IMR-90 (cell line): ENCODE results near the gene PSMD1. TPM values are rescaled to one million over a fixed set of nuclear protein-coding genes. Genes with fewer than 3 reads are reported as not detected.

ENCODE experiments used
- MAFK ChIP-seq: IDR thresholded peaks from 2 replicates; pipeline ENCODE4 v1.6.1; 2012; ENCODE audit warnings: low read depth, low read length, improper control_type of control experiment
- MAZ ChIP-seq: IDR thresholded peaks from 2 replicates; pipeline ENCODE4 v1.6.1; 2012; ENCODE audit warnings: low read depth, mild to moderate bottlenecking, low read length, improper control_type of control experiment, moderate library complexity, borderline replicate concordance
- SMC3 ChIP-seq: fragments of 150-350 bp; IDR thresholded peaks from 2 replicates; pipeline ENCODE4 v1.6.1; 2016; ENCODE audit warnings: low read depth, mild to moderate bottlenecking, antibody characterized with exemption, low read length, moderate library complexity
- polyA plus RNA-seq, 3 experiments: library from polyadenylated mRNA; depleted of rRNA; stranded (reverse); fragments of >200 nt; gene quantifications; 2 replicates each; pipeline ENCODE4 v1.2.3, GENCODE V29; 2012; ENCODE audit warnings: low replicate concordance in 1 of 3
- total RNA-seq: library from RNA; depleted of rRNA; stranded (reverse); fragments of >200 nt; gene quantifications from 2 replicates; pipeline ENCODE4 v1.2.3, GENCODE V29; 2012
- TF ChIP-seq, protein P1 (sequence below): fragments of 150-350 bp; IDR thresholded peaks from 2 replicates; pipeline ENCODE4 v1.6.1; 2016; ENCODE audit warnings: low read depth, mild to moderate bottlenecking, low read length, moderate library complexity, borderline replicate concordance

Gene PSMD1
- total and polyA plus RNA-seq, 2 of the 4 experiments (the other 2 are of a cell fraction) = 89.8 to 181 TPM

DNA sequence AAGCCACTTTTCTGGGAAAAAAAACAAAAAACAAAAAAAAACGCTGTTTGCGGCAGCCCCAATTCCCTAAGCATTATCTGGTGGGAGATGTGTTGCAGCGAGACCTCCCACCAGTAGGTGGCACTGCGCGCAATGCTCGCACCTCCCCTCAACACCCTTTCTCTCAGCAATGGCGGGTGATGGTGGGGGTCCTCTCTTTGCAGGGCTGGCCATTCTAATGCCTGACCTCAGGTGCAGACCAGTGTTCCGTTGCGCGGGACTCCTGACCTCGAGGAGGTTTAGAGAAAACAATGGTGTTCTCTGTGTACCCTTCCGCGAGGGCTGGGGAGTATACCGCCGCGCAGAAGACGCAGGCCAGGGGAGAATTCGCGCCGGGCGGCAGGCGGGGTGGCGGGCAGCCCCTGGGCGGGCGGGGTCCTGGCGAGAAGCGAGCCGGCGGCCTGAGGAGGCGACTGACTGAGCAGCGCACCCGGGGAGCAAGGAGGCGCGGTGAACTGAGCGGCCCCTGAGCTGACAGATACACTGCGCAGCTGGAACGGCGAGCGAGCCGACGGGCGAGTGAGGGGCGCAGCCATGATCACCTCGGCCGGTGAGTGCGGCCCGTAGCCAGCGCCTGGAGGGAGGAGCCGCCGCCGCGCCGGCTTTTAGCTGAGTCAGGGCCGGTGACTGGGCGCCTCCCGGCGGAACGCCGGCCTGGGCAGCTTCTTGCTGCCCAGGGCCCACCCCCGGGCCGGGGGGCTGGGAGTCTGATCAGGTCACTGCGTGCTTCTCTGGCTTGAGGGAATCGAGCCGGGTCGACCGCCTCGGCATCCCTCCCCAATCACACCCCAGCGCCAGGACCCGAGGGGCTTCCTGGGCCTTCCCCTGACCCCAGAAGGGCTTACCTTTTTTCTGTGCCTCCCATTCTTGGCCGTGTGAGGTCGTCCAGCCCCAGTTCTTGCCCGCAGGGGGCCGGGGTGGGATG is at the start of gene PSMD1 (continued):
- TF ChIP-seq MAZ (peak; percentile 90; the same call in 1 of the 2 replicates), MAFK (peak; percentile 79), SMC3 (0 out of 2 replicates have a peak, but pooled peaks have one; percentile 17)
- TF ChIP-seq, protein P1, sequence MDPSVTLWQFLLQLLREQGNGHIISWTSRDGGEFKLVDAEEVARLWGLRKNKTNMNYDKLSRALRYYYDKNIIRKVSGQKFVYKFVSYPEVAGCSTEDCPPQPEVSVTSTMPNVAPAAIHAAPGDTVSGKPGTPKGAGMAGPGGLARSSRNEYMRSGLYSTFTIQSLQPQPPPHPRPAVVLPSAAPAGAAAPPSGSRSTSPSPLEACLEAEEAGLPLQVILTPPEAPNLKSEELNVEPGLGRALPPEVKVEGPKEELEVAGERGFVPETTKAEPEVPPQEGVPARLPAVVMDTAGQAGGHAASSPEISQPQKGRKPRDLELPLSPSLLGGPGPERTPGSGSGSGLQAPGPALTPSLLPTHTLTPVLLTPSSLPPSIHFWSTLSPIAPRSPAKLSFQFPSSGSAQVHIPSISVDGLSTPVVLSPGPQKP = no peak
